GM18951 (cell line): ENCODE measurements around the gene DDA1.

Experiments used
- POLR2A ChIP-seq: IDR thresholded peaks from 4 replicates; pipeline ENCODE4 v1.6.1; 2011; ENCODE audit warnings: mild to moderate bottlenecking; ENCODE audit not compliant: insufficient read length, insufficient read depth; ENCODE audit errors: extremely low read depth
- in situ Hi-C: fragments of 300-500 bp; cut with MboI; formaldehyde crosslinking; loops from one replicate; pipeline ENCODE4 v1.12.0; 2022; ENCODE audit warnings: low sequenced_read_pairs, mixed read lengths, inconsistent platforms; ENCODE audit not compliant: unreplicated experiment

Gene DDA1

GRCh38 chr19:17296273-17296672 is 13.1 kb upstream of the DDA1 start:
- TF ChIP-seq POLR2A: no peak
- in situ Hi-C loops: no loop called here

- in situ Hi-C loops: no loop called here
- no peak for TF ChIP-seq POLR2A
Observed at GRCh38 chr19:17296976-17297375, 12.4 kb upstream of the DDA1 start.

- in situ Hi-C loops: no loop called here
- no peak for TF ChIP-seq POLR2A
Observed at GRCh38 chr19:17300992-17301619, 8.3 kb upstream of the DDA1 start.

GRCh38 chr19:17302391-17303166 is 6.8 kb upstream of the DDA1 start:
- no peak for TF ChIP-seq POLR2A

GRCh38 chr19:17303167-17303939 is 6.0 kb upstream of the DDA1 start, which contains the start of gene ABHD8:
ABHD8 (minus strand) TSS chr19:17303425; CDS start chr19:17301616, 1,809 bp downstream.
- in situ Hi-C loops: no loop called here
- peak; percentile 61 for TF ChIP-seq POLR2A

More at GRCh38 chr19:17302391-17303166, 6.8 kb upstream of the DDA1 start:
- in situ Hi-C loops: no loop called here

- in situ Hi-C loops: no loop called here
- TF ChIP-seq POLR2A: no peak
Observed at GRCh38 chr19:17303940-17304267, 5.5 kb upstream of the DDA1 start.

- TF ChIP-seq POLR2A: no peak
- in situ Hi-C loops: no loop called here
Observed at GRCh38 chr19:17304386-17305215, 4.8 kb upstream of the DDA1 start.

- in situ Hi-C loops: no loop called here
- no peak for TF ChIP-seq POLR2A
Observed at GRCh38 chr19:17305216-17305516, 4.2 kb upstream of the DDA1 start.

GRCh38 chr19:17305517-17306284 is 3.7 kb upstream of the DDA1 start, which contains the start of gene MRPL34:
MRPL34 (plus strand) TSS chr19:17305872; CDS start chr19:17305893, 21 bp downstream.
- peak; percentile 79 for TF ChIP-seq POLR2A
- in situ Hi-C loops: no loop called here

GRCh38 chr19:17306285-17306714 is 3.1 kb upstream of the DDA1 start:
- in situ Hi-C loops: no loop called here
- TF ChIP-seq POLR2A: no peak

GRCh38 chr19:17307876-17308377 is 1.4 kb upstream of the DDA1 start:
- in situ Hi-C loops: no loop called here
- TF ChIP-seq POLR2A: no peak

GRCh38 chr19:17309965-17310461 is 650 bp downstream of the DDA1 start:
- TF ChIP-seq POLR2A: no peak
- in situ Hi-C loops: no loop called here
